Activated CD8-positive, alpha-beta memory T cell treated with anti-CD3 and anti-CD28 coated beads, Interleukin-2, amount 50 U/mL, for 48 hours (primary cell): ENCODE measurements around the gene RCAN2.
"Not testable (repeated sequence)": the region's sequence is repeated elsewhere in the genome, so short reads cannot be mapped to it uniquely, and the experiment has no call there.

Experiments
- DNase-seq: peaks from one replicate; pipeline ENCODE4 v3.0.0-alpha.2; 2020

The RCAN2 gene

DNA sequence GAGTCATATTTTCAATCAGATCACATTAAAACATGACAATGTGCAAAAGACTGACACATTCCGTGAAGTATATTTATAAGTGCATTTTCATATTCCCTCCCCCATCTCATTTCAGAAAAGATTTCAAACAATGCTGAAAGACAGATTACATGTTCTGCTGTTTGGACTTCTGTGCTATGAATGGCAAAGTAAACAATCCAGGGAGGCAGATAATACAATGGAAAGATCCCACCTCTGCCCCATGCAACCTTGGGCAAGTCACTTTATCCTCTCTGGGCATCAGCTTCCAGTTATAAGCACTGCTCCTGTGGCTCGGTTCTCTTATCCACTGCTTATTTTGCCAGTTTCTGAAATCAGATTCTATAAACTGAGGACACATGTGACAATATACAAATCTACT, 110.2 kb downstream of the RCAN2 start:
- DNase-seq, result no peak

DNA sequence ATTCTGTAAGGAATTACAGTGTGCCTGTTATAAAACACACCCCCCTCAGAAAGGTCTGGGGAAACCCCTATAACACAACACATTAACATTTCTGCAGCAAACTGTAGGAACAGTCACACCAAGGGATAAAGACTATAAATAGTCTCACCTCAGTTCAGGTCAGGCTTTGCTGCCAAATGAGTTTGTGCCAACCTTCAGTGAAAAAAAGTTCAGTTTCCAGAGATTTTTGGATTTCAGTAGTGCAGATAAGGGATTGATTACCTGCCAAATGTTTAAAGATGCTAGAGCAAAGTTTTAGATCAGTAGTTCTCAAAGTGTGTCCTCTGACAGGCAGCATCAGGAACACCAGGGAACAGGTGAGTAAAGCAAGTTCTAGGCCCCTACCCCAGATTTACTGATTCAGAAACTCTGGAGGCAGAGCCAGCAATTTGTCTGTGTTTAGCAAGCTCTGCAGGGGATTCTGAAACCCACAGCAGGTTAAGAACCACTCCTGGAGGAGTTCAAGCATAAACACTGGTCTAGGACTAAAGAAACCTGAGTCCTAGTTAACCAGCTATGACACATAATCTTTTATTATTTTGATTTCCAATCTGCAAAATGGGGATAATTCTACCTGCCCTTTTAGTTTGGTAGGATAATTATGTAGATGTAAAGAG, 111.0 kb downstream of the RCAN2 start:
- DNase-seq, result no peak

DNA sequence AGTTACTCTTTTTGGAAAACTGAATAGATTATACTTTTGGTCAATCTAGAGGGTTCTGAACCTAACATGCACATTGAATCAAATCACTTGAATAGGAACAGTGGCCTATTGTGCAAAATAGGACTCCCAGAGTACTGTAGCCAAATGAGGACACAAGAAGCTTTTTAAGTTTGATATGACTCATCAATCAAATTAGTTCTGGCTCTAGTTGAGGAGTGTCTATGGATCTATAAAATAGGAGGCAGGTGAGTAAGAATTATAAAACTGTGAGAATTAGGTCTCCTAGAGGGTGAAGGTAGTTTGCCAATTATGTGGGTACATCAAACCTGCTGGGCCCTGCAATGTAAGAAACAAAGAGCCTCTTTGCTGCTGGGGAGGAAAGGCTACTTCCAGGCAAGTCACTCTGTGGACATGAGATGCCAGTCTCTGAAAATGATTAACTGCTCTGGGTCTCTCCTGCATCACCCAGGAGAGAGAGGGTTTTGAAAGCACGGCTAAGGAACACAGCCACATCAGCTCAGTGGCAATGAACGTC, 112.3 kb downstream of the RCAN2 start:
- no peak for DNase-seq

DNA sequence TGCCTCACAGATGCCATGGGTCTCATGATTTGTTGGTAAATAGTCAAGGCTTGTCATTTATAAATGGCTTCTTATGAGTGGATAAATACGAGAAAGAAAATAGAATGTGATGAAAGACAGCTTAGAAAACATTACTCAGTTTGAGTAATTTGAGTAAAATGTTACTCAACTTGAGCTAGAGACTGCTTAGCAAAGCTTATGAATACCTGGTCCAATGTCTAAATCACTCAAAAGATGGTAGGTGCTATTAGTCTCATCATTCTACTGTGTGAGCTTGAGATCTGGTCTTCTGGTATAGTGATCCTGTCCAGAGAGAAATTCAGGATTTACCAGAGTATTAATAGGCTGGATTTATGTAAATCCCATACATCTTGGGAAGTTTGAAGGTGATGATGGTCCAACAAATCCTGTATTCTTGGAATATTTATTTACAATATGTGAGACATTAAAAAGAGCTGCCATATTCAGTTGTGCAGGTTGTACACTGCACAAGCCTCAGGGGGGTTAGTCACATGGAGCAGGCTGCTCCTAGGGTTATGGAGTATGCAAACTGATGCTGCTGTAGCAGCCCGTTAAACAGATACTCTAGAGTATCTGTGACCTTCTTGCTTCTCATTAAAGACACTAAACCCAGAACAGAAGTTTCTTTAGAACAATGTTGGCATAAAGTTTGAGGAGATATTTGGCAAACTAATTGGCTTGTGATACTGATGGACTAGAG, 112.9 kb downstream of the RCAN2 start:
- DNase-seq, result no peak

DNA sequence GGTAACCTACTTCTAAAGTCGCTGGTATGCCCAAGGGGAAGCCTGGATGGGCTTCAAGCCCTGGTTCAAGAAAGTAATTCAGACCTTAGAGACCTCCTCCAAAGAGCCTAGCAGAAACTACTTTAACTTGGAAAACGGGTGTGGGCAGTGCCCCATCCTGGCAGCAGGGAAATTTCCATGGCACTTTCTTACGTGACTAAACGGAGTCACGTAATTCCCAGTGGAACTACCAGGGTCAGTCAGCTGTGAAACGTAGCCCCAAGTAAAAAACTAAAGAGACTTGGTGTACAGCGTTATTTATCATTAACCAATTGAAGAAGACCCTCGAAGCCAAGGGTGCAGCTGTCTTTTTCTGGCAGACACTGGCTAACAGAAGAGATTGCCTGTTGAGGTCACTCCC, 114.0 kb downstream of the RCAN2 start:
- no peak for DNase-seq

DNA sequence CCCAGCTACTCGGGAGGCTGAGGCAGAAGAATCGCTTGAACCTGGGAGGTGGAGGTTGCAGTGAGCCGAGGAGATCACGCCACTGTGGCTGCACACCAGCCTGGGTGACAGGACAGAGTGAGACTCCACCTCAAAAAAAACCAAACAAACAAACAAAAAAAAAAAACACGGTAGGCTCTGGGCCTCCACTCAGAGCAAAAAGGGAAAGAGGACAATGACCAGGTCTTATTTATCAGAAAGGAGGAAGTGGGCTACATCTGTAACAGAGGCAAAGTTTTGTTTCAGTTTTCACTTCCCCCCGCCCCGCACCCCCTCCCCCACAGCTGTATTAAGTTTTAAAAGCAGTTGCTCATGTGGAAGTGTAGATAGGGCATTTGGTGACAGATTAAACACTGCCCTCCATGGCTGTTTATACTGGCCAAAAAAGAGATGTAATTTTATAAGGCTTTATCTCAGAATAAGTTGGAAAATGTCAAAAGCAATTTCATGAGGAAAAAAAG, 114.6 kb downstream of the RCAN2 start:
- no peak for DNase-seq

DNA sequence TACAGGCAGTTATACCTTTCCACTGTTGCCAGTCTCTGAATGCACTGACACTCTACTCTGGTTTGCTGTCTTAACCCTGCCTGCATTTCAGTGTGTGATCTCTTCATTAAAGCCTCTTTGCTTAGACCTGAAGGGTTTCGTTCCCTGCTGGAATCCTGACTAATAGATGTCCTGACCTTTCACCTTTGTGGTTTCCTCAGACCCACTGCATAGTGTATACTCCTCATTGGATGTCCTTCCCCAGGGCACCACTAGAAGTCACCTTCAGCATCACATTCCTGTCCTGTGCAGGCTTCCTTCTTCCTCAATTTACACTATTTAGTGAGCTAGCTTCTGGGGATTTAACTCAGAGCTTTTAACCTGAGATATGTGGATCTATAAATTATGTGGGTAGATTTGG, 120.6 kb downstream of the RCAN2 start:
- DNase-seq, result no peak

DNA sequence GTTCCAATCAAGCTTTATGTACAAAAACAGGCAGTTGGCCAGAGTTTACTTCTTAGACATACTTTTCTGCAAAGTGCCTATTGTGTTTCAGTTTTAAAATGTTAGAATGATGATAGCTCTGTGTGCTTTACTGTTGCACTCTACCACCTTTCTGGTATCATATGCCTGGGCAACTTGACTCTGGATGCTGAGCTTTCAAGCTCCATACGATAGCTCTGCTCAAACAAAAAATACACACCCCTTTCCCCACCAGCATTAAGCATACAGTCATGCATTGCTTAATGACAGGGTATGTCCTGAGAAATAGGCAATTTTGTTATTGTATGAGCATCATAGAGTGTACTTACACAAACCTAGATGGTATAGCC, 123.1 kb downstream of the RCAN2 start:
- no peak for DNase-seq

DNA sequence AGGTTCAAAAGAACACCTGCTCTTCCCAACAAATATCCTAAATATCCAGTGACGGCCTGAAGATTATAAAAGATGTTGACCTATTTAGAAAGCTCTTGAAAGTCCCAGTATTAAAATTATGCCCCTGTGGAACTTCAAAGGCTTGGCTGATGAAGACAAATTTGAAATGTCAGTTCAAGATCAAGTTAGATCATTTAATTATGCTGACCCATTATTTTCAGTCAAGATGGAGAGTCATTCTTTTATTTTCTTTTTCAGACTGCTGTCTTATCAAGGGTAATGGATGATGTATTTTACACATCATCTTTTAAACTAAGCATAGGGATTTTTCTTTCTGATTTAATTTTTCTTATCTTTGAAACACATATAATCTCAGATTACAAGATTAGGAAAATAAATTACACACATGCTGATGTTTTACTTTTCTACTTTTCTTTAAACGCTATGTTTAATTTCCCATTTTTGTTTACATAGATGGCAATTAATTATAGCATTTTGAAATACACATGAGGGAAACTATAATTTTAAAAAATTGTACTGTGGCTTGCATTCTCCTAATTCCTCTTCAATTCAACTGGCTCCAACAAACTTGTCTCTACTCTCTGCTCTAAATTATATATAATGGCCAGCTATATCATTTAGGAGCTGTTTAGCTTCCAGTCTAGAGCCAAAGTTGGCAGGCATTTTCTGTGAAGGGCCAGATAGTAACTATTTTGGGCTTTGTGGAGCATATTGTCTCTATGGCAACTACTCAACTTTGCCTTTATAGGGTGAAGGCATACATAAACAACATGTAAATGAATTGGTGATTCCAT, 123.7 kb downstream of the RCAN2 start:
- DNase-seq, result no peak

DNA sequence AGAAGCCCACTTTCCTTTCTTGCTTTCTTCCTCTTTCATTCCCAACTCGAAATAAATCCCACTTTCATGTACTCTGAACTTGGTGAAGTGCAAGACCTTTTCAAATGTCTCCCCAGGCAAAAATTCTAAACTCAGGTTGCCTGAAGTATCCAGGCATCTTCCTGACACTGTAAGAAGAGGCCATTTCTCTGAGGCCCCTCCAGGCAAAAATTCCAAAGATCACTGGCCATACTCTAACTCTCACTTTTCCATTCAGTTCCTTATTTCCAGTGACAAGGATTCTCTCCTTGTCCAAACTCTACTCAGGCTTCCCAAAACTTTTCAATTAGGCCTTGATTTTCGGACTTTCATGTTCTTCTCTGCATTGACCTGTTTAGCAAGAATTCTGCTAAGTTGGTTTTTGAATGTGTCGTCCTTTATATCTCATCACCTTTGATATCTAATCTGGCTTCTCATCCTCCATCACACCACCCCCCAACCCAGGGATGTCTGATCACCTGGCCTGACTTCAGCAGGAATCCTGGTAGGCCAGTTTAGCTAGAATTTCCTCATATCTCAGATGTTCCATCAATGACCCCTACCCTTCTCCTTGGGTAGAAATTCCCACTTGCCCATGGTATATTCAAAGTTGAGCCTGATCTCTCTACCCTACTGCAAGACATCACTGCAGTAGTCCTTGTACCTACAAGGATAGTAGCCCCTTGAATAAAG, 124.9 kb downstream of the RCAN2 start:
- DNase-seq, result no peak

DNA sequence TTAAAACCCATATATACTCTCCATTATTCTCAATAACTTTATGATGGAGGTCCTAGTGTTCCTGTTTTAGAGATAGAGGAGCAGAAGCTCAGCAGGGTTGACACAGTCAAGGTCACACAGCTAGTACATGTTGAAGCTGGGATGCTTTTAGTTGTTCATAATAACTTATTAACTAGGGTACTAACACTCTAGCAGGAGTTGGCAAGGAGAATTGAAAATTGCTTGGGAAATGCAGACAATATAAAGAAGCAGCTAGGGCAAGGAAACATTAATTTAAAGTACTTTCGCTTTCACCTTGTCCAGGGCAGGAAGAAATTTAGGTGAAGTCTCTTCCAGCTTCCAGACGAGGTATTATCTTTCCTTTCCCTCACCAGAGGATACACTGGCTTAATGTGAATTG, 133.7 kb downstream of the RCAN2 start:
- no peak for DNase-seq

DNA sequence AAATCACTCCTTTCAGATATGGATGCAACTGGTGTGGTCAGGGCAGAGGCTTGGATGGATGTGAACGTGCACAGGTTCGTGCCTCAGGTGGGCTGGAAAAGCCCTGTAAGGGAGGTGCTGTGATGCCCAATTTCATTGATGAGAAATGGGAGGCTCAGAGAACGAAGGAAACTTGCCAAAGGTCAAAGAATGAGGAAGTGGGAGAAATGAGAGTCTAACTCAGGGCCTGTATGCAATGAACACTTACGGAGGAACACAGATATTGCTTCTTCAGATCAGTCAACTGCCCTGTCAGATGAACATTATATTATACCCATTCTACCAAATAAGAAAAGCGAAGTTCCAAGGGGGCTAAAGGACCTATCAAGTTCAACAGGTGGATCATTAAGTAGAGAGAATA, 134.7 kb downstream of the RCAN2 start:
- no peak for DNase-seq

DNA sequence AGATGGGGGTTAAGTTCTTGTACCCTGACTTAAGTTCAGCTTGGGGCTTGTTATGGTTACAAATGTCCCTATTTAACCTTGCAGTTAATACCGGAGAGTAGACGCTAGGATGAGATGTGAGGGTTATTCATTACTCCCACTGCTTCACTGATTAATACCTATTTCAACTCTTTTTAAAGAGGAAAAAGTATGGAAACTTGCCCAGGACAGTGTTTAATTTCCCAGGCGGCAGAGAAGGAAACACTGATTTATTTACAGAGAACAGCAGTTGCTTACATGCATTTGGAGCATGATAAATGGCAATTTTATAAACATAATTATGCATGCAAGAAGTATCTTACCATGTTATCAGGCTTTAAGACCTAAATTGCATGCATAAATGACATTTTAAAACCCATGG, 137.7 kb downstream of the RCAN2 start:
- no peak for DNase-seq

DNA sequence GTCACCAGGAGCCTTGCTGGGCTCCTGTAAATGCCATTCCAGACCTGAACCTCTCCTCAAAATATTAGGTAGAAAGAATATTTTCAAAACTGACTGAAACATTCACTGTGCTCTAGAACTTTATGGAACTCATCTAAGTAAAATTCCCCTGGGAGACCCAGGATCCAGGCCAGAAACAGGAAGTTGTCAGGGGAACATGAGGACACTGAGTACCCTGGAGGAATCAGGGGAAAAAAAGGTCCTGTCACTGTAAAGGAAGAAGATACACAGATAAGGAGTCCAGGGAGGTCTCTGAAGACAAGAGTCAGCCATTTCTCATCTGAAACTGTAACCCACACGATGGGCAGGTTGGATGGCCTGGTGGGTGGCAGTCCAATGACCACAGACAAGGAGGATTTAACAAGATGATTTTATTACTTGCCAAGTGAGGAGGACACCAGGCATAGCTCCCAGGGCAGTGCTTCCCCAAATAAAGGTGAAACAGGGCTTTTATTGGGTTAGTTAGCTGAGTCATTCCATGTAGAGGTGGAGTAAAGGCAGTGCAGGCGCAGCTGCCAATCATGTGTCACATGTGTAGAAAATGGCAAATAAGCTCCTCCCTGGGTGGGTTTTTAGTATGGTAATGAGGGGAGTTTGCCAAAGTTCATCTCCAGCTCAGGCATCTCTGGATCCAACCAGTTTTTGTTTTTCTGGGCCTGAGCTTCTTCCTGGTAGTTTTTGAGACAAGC, 138.5 kb downstream of the RCAN2 start:
- DNase-seq, result no peak

DNA sequence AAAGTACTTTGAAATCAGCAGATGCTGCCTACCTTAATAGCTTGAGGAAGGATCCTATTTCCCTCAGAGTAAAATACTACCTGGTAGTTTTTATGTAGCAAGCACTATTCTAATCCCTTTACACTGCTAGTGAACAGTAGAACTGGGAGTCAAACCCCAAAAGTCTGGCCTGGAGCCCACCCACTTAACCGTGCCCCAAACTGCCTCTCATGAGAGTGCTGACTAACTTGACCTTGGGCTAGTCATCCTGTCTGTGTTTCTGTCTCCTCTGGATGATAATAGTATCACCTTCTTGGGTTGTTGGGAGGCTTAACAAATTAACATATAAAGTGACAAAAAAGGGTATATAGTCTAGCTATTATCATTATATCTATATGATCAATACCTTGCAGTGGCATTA, 140.5 kb downstream of the RCAN2 start:
- no peak for DNase-seq

DNA sequence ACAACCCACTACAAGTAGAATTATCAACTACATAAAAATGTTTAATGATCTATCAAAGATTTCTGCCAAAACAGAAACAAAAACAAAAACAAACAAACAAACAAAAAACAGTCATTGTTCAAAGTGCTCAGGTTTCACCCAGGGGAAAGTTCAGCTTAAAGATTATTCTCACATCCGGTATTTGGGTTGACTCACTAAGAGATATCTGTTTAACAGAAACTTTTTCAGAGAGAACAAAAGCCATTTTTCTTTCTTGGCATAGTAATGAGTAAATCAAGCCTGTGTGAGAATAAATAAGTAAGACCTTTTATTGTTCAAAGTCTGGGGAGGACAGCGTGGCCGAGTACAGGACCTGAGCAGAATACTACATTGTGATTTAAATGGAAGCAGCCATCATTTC, 143.6 kb downstream of the RCAN2 start:
- DNase-seq, result no peak

DNA sequence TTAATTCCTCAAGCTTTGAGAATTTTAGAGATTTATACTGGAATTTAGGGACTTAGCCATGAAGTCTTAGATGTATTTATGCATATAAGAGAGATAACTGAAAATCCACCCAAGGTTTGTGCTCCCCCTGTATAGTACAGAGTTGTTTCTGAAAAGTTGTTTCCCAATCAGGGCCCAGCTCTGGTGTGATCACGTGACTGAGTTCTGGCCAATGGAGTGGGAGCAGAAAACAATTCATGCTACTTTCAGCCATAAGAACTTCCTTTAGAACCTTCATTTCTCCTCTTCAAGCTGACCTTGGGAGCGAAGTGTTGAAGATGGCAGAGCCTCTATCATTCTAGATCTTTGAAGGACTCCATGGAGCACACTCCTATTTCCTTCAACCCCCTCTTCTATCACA, 151.0 kb downstream of the RCAN2 start:
- no peak for DNase-seq

DNA sequence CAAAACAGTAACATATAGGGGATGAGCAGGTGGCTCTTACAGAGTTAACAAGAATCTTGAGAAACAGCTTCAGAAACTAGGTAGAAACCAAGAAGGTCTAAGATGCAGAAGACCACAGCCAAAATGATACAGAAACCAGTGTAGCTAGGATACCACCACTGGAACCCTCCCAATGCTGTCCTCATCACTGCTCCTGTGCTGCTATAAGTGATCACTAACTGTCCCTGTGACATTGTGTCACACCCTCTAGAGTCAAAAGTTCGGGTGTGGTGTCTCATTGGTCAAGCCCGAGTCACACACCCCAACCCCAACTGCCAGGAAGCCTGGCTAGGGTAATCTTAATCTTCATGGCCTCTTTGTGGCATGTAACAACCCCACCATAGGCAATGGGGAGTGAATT, 153.1 kb downstream of the RCAN2 start:
- no peak for DNase-seq

DNA sequence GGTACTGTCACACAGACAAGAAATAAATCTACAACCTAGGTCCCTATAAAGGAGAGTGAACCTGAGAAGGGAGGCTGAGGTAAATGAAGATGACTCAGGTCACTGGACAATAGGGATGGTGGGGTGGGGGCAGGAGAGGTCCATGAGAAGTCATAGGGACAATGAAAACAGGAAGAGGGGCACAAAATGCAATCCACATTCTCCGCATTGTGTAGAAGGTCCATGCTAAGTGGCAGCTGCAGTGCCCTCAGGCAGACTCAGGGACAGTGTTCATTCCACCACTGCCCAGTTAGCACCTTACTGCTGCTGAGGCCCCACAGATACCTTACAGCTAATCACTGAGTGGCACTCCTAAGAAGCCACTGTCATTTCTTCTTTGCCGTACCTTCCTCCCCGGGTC, 156.8 kb downstream of the RCAN2 start:
- no peak for DNase-seq

DNA sequence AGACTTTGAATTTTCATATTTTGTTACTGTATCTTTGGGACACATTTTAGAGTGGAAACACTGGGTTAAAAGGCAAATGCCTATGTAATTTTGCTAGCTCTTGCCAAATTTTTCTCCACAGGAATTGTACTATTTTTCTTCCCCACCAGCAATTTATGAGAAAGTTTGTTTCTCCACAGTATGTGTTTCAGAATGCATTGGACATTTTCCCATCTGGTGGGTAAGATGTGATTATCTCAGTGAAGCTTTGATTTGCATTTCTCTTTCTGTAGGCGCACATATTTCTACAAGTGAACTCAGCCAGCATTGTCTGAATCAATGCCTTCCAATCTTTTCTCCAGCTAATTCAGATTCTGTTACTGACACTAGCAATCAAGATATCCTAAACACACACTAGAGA, 157.8 kb downstream of the RCAN2 start:
- DNase-seq, result no peak

DNA sequence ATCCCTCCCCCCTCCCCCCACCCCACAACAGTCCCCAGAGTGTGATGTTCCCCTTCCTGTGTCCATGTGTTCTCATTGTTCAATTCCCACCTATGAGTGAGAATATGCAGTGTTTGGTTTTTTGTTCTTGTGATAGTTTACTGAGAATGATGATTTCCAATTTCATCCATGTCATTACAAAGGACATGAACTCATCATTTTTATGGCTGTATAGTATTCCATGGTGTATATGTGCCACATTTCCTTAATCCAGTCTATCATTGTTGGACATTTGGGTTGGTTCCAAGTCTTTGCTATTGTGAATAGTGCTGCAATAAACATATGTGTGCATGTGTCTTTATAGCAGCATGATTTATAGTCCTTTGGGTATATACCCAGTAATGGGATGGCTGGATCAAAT, 158.8 kb downstream of the RCAN2 start:
- not testable (repeated sequence) for DNase-seq

DNA sequence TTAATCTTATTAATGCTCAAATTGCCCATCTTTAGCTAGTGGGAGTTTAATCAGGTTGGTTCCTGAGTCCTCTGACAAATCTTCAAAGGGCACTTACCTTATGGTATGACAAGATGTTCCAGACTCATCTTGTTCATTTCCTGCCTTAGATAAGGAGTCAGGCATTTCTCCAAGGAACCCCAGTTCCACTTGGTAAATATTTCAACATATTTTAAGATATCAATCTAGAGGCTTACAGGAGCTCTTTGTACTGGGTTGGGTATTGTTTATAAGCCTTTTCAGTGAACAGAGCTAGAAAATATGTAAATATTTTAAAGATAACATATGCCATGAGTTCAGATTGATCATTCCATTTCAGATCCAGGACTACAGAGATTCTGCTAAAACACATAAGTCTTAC, 159.8 kb downstream of the RCAN2 start:
- DNase-seq, result no peak
